SK-N-SH treated with all-trans-retinoic acid at 6 μM for 48 hours (cell line): Measurements from ENCODE around the gene LRRC42.

Source experiments
- ARNTL ChIP-seq: fragments of 450-650 bp; formaldehyde crosslinking; IDR thresholded peaks from 2 replicates; pipeline ENCODE4 v1.5.0; 2020; ENCODE audit warnings: low read depth, mild to moderate bottlenecking, moderate library complexity, borderline replicate concordance
- BACH2 ChIP-seq: fragments of 250-450 bp; sonication (Bioruptor Pico); IDR thresholded peaks from 2 replicates; pipeline ENCODE4 v1.9.0; 2021; ENCODE audit warnings: mild to moderate bottlenecking, borderline replicate concordance
- CREB5 ChIP-seq: fragments of 250-450 bp; sonication (Bioruptor Pico); IDR thresholded peaks from 2 replicates; pipeline ENCODE4 v1.5.1; 2020; ENCODE audit warnings: low read depth, mild to moderate bottlenecking, moderate library complexity
- CSDC2 ChIP-seq: fragments of 250-450 bp; sonication (Bioruptor Pico); IDR thresholded peaks from 2 replicates; pipeline ENCODE4 v1.5.0; 2020; ENCODE audit warnings: mild to moderate bottlenecking, moderate library complexity
- GLIS3 ChIP-seq: fragments of 250-450 bp; sonication (Bioruptor Pico); IDR thresholded peaks from 2 replicates; pipeline ENCODE4 v1.5.0; 2020; ENCODE audit warnings: mild to moderate bottlenecking, moderate library complexity
- PATZ1 ChIP-seq: fragments of 250-450 bp; sonication (Bioruptor Pico); IDR thresholded peaks from 2 replicates; pipeline ENCODE4 v1.8.0; 2020; ENCODE audit warnings: mild to moderate bottlenecking, moderate library complexity, borderline replicate concordance
- PPARA ChIP-seq: fragments of 250-450 bp; sonication (Bioruptor Pico); IDR thresholded peaks from 2 replicates; pipeline ENCODE4 v1.5.0; 2020; ENCODE audit warnings: mild to moderate bottlenecking, borderline replicate concordance
- RARB ChIP-seq: fragments of 250-450 bp; sonication (Bioruptor Pico); IDR thresholded peaks from 2 replicates; pipeline ENCODE4 v1.8.0; 2021; ENCODE audit warnings: mild to moderate bottlenecking, moderate library complexity
- TCF4 ChIP-seq: fragments of 250-450 bp; sonication (Bioruptor Pico); IDR thresholded peaks from 2 replicates; pipeline ENCODE4 v1.8.0; 2021; ENCODE audit warnings: mild to moderate bottlenecking, moderate library complexity, borderline replicate concordance
- ZFP3 ChIP-seq: fragments of 250-450 bp; sonication (Bioruptor Pico); IDR thresholded peaks from 2 replicates; pipeline ENCODE4 v1.5.0; 2020; ENCODE audit warnings: mild to moderate bottlenecking, moderate library complexity
- ZFP30 ChIP-seq: fragments of 450-650 bp; formaldehyde crosslinking; IDR thresholded peaks from 2 replicates; pipeline ENCODE4 v1.5.0; 2022; ENCODE audit warnings: mild to moderate bottlenecking, moderate library complexity
- TF ChIP-seq, protein P1 (sequence below): fragments of 250-450 bp; sonication (Bioruptor Pico); IDR thresholded peaks from 2 replicates; pipeline ENCODE4 v1.8.0; 2021; ENCODE audit warnings: low read depth, mild to moderate bottlenecking, moderate library complexity, borderline replicate concordance

DNA sequence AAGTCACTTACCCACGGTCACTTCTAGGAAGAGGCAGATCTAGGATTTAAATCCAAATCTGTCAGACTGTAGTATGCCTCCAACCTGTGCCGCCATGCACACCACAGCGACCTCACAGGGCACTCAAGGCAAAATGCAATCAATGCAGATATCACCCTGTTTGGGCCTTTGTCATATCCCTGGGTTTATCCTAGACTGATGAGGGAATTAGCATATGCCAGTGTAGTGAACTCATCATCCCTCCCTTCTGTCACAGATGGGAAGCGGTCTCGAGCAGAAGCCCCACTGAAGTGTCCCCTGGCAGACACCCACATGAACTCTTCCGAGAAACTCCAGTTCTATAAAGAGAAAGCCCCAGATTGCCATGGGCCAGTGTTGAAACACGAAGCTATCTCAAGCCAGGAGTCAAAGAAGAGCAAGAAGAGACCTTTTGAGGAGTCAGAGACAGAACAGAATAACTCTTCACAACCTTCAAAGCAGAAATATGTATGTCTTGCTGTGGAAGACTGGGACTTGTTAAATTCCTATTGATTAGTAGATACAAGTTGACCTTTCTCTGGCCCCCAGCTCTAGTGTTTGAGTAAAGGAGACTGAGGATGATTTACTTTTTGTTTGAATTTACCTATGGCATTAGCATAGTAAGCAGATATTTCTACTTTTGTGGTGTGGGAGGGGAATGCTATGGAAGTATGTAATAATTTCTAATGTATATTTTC lies 21.4 kb downstream of the LRRC42 start:
- TF ChIP-seq, protein P1, sequence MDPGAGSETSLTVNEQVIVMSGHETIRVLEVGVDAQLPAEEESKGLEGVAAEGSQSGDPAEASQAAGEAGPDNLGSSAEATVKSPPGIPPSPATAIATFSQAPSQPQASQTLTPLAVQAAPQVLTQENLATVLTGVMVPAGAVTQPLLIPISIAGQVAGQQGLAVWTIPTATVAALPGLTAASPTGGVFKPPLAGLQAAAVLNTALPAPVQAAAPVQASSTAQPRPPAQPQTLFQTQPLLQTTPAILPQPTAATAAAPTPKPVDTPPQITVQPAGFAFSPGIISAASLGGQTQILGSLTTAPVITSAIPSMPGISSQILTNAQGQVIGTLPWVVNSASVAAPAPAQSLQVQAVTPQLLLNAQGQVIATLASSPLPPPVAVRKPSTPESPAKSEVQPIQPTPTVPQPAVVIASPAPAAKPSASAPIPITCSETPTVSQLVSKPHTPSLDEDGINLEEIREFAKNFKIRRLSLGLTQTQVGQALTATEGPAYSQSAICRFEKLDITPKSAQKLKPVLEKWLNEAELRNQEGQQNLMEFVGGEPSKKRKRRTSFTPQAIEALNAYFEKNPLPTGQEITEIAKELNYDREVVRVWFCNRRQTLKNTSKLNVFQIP (CRISPR knock-in tag) = no peak
- TF ChIP-seq CREB5 (no peak), RARB (CRISPR knock-in tag) (no peak), ARNTL (CRISPR knock-in tag) (no peak), TCF4 (no peak), ZFP3 (no peak), ZFP30 (CRISPR knock-in tag) (no peak), PPARA (CRISPR knock-in tag) (no peak), CSDC2 (CRISPR knock-in tag) (no peak), GLIS3 (CRISPR knock-in tag) (no peak), PATZ1 (CRISPR knock-in tag) (no peak), BACH2 (CRISPR knock-in tag) (no peak)
